ENCODE results near the gene NUP210L. TPM values are rescaled to one million over a fixed set of nuclear protein-coding genes. Genes with fewer than 3 reads are reported as not detected.
A peak's percentile ranks its signal among the peaks of the same experiment; 100 is the strongest.

Gene NUP210L
- total and polyA plus RNA-seq, 9 of the 15 experiments (the other 6 are each of a cell fraction or from before 2014, with no cell fraction given), result 0.01 to 0.04 TPM; not detected in 7

GRCh38 chr1:153967107-153967999 is 187.5 kb downstream of the NUP210L start, which contains the start of gene CREB3L4 (continued):
- 0 out of 2 replicates have a peak, but pooled peaks have one; percentile 39 for TF ChIP-seq OTX1 (CRISPR knock-in tag; IDR thresholded peaks at IDR 0.05)
- peak; percentile 95 for TF ChIP-seq TFAP4 (CRISPR knock-in tag; IDR thresholded peaks at IDR 0.05; ENCODE audit: borderline replicate concordance)
- TF ChIP-seq SP2 (IDR thresholded peaks at IDR 0.05; ENCODE audit: extremely low read depth, low read depth, low read length, poor library complexity, severe bottlenecking), result peak; percentile 79
- no peak for TF ChIP-seq ZNF143 (CRISPR knock-in tag; IDR thresholded peaks at IDR 0.05)
- no peak for TF ChIP-seq KLF13 (tag; IDR thresholded peaks at IDR 0.05; ENCODE audit: borderline replicate concordance, low read depth)
- TF ChIP-seq KDM4B (IDR thresholded peaks at IDR 0.05; ENCODE audit: borderline replicate concordance in 2 of 2, low read depth in 1 of 2), result no peak
- peak; percentile 88 for TF ChIP-seq KDM5B (IDR thresholded peaks at IDR 0.05; ENCODE audit: insufficient replicate concordance, low read depth, low read length)
- no peak for TF ChIP-seq STAT5B (CRISPR knock-in tag; IDR thresholded peaks at IDR 0.05)
- peak; percentile 40; the same call in 1 of the 2 replicates for TF ChIP-seq DPF2 (IDR thresholded peaks at IDR 0.05)
- TF ChIP-seq HNRNPUL1 (IDR thresholded peaks at IDR 0.05; ENCODE audit: low read length), result no peak
- peak; percentile 62 for TF ChIP-seq TAF9B (IDR thresholded peaks at IDR 0.05; ENCODE audit: partially characterized antibody)
- no peak for TF ChIP-seq ZNF398 (CRISPR knock-in tag; IDR thresholded peaks at IDR 0.05)
- TF ChIP-seq NFIC (IDR thresholded peaks at IDR 0.05), result peak; percentile 27
- no peak for TF ChIP-seq ZNF124 (CRISPR knock-in tag; IDR thresholded peaks at IDR 0.05)
- TF ChIP-seq ZNF121 (CRISPR knock-in tag; conservative IDR thresholded peaks at IDR 0.05), result peak; percentile 100
- peak; percentile 95 to 98 for TF ChIP-seq FOXK2 (conservative IDR thresholded peaks at IDR 0.05 in 1 of 2, IDR thresholded peaks at IDR 0.05 in 1 of 2; ENCODE audit: low read depth in 2 of 2)
- TF ChIP-seq ZC3H4 (CRISPR knock-in tag; IDR thresholded peaks at IDR 0.05; ENCODE audit: borderline replicate concordance), result peak; percentile 76; the same call in 1 of the 2 replicates
- no peak for TF ChIP-seq ZNF354B (CRISPR knock-in tag; IDR thresholded peaks at IDR 0.05)
- no peak for TF ChIP-seq ZNF12 (CRISPR knock-in tag; IDR thresholded peaks at IDR 0.05)
- TF ChIP-seq CTCFL (IDR thresholded peaks at IDR 0.05; ENCODE audit: borderline replicate concordance, insufficient read depth, low read depth, low read length, poor library complexity, severe bottlenecking), result peak; percentile 80
- TF ChIP-seq SNRNP70 (optimal IDR thresholded peaks at IDR 0.05; ENCODE audit: low read depth, low read length), result no peak
- peak; percentile 82 for TF ChIP-seq BCOR (IDR thresholded peaks at IDR 0.05)
- TF ChIP-seq TAF7 (tag; IDR thresholded peaks at IDR 0.05), result no peak; the same call in none of the 2 replicates
- TF ChIP-seq ZNF695 (CRISPR knock-in tag; IDR thresholded peaks at IDR 0.05), result no peak

All from K562 (cell line).